Neuron (in vitro differentiated cells): ENCODE data around the gene PSMD6.

Source experiments
- H2AFZ ChIP-seq: one replicate; pipeline ENCODE4 v1.6.1; 2013; ENCODE audit warnings: low read depth, mild to moderate bottlenecking, inconsistent platforms, low read length, moderate library complexity
- H3K27me3 ChIP-seq: one replicate; pipeline ENCODE4 v1.6.1; 2013; ENCODE audit warnings: low read length; ENCODE audit not compliant: insufficient read depth
- H3K36me3 ChIP-seq: one replicate; pipeline ENCODE4 v1.6.1; 2013; ENCODE audit warnings: low read length; ENCODE audit not compliant: insufficient read depth
- H3K4me1 ChIP-seq: one replicate; pipeline ENCODE4 v1.6.1; 2013; ENCODE audit warnings: low read length; ENCODE audit not compliant: insufficient read depth
- H3K4me3 ChIP-seq: 2 replicates; pipeline ENCODE4 v1.5.1; 2013; ENCODE audit warnings: mild to moderate bottlenecking, low read length, moderate library complexity
- H3K9me3 ChIP-seq: one replicate; pipeline ENCODE4 v1.6.1; 2013; ENCODE audit warnings: low read length

Gene PSMD6

DNA sequence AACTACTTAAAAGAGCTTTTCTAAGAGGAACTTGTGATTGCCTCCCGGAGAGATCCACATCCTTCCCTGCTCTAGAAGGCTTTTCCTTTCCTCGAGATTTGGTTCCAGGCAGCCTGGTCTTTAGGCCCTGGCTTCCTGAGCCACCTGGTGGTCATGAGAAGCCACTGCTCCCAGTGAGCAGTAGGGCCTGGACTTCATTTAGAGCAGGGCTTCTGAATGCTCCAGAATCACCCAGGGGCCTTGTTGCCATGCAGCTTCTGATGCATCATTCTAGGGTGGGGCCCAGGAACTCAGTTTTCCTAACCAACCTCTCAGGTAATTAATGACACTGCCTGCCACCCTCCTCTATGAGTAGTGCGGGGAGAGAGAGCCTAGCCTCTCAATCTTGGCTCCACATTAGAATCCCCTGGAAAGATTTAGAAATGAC is 29.6 kb downstream of the PSMD6 start:
- Histone ChIP-seq H3K4me3 (no peak overlapping the region), H3K36me3 (peaks cover 74% of the 10 kb centered on the region), H3K4me1 (no peaks in the 10 kb centered on the region), H2AFZ (no peak overlapping the region), H3K27me3 (no peaks in the 10 kb centered on the region), H3K9me3 (no peaks in the 10 kb centered on the region)

DNA sequence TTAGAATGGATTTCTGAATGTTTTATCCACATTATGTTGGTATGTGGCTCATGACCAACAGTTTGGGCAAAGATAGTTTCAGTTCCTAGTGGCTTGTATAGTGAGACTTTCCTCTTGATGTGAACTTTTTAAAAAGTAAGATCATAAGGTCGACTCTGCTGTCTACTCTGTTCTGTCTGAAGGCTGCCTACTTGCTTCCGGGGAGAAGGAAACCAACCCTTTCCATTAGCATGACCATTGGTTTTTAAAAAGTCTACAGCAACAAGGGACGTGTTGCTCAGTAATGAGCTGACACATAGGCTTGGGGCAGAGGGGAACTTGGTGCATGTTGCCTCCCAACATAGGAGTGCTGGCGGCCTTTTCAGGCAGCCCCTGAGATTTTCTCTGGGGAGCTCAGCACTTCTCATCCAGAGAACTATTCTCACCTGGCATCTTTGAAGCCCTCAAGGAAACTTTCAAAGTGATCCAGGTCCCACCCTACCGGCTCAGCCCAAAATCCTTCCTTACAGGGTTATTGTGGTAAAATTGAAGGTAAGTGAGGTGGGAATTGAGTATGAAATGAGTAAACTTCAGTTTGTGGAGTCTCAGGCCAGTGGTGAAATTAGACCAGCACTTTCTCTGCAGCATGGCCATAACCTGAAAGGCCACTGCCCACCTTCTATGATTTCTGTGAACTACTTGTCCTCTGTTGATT is 30.6 kb downstream of the PSMD6 start:
- Histone ChIP-seq H3K27me3 (no peaks in the 10 kb centered on the region), H3K4me1 (no peaks in the 10 kb centered on the region), H3K36me3 (peaks cover 78% of the 10 kb centered on the region), H2AFZ (no peak overlapping the region), H3K4me3 (no peak overlapping the region), H3K9me3 (no peaks in the 10 kb centered on the region)

DNA sequence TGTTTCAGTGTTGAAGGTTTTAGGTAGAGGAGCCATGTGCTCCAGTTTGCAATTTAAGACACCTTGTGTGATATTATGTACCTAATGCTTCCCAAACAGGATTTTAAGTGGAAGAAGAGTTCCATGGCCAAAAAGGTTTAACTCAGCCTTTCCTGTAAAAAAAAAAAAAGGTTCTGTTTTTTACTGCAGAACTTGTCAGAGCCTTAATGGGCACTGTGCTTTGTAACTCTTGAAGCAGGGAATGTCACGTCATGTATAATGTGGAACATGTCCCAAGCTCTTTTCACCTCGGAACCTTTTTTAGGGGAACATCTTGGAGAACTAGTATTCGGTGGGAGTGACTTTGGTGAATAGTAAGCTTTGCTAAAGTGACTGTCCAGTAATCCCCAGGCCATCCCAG is 31.6 kb downstream of the PSMD6 start:
- Histone ChIP-seq H3K27me3 (no peaks in the 10 kb centered on the region), H2AFZ (no peak overlapping the region), H3K9me3 (no peaks in the 10 kb centered on the region), H3K36me3 (peaks cover 78% of the 10 kb centered on the region), H3K4me1 (no peaks in the 10 kb centered on the region), H3K4me3 (no peak overlapping the region)

DNA sequence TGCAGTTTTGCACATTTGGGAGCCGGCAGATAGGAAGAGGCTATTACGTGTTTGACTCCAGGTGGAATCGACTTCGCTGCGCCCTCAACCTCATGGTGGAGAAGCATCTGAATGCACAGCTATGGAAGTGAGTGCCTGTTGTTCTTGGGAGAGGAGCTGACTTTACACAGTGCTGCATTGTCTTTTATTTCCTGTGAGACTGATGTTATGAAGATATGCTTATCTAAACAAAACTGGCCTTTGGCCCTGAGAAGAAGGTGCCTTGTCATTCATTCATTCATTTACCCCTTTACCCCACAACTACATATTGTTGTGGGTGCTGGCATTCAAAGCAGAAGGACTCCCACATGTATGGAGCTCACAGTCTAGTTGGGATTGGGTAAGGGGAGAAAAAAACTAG is 32.6 kb downstream of the PSMD6 start:
- no peaks in the 10 kb centered on the region for H3K4me1 ChIP-seq
- no peaks in the 10 kb centered on the region for H3K9me3 ChIP-seq
- H2AFZ ChIP-seq = no peak overlapping the region
- no peaks in the 10 kb centered on the region for H3K27me3 ChIP-seq
- peaks cover 72% of the 10 kb centered on the region for H3K36me3 ChIP-seq
- no peak overlapping the region for H3K4me3 ChIP-seq

DNA sequence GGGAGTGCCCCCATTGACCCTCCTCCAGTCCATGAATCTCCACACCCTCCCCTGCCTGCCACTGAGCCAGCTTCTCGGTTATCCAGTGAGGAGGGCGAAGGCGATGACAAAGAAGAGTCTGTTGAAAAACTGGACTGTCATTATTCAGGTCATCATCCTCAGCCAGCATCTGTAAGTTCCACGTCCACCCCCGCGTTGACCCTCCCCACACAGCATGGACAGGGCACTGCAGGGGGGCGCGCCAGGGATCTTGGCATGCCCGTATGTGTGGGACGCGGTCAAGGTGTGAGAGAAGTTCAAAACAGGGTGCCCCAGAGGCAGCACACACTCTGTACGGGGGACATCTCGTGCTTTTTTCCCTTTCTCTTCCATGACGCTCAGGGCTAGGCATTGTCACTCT is 33.1 kb downstream of the PSMD6 start:
- Histone ChIP-seq H2AFZ (no peak overlapping the region), H3K4me3 (no peak overlapping the region), H3K27me3 (no peaks in the 10 kb centered on the region), H3K4me1 (no peaks in the 10 kb centered on the region), H3K9me3 (no peaks in the 10 kb centered on the region), H3K36me3 (peaks cover 67% of the 10 kb centered on the region)

DNA sequence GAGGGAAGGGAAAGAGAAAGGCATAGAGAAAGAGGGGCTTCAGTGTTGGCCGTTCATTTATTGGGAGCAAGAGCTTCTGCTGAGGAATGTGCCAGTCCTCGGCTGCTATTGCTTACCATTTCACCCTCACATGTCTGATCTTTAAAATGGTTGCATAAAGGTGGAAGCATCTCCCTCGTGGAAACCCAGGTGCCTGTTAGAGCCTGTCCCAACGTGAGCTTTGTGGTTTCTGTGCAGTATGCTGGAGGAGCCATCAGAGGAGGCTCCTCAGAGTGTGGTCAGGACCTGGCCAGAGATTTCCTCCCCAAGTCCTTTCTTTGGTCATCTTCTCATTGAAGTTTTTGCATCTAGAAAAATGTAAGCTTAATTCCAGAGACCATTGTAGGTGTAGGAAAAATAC is 34.4 kb downstream of the PSMD6 start:
- no peaks in the 10 kb centered on the region for H3K9me3 ChIP-seq
- H3K36me3 ChIP-seq = peaks cover 69% of the 10 kb centered on the region
- no peak overlapping the region for H3K4me3 ChIP-seq
- no peaks in the 10 kb centered on the region for H3K27me3 ChIP-seq
- H3K4me1 ChIP-seq = no peaks in the 10 kb centered on the region
- H2AFZ ChIP-seq = no peak overlapping the region

DNA sequence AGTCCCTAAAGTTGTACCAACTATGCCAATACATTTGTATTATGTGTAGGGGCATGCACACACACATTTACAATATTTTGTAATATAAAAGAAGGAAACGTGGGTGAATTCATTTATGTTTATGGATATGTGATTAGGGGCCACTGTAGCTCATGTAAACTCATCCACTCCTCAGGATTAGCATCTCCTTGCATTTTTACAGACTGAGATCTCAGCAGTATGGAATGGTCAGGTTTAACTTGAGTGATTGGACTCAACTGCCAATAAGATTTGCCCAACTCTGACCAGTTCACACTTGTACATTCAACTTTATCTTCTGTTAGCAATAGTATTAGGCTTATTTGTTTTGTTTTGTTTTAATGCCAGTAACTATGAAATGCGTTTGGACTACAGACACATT is 36.5 kb downstream of the PSMD6 start:
- Histone ChIP-seq H3K4me3 (no peak overlapping the region), H3K27me3 (no peaks in the 10 kb centered on the region), H3K36me3 (peaks cover 67% of the 10 kb centered on the region), H3K9me3 (no peaks in the 10 kb centered on the region), H2AFZ (no peak overlapping the region), H3K4me1 (no peaks in the 10 kb centered on the region)

DNA sequence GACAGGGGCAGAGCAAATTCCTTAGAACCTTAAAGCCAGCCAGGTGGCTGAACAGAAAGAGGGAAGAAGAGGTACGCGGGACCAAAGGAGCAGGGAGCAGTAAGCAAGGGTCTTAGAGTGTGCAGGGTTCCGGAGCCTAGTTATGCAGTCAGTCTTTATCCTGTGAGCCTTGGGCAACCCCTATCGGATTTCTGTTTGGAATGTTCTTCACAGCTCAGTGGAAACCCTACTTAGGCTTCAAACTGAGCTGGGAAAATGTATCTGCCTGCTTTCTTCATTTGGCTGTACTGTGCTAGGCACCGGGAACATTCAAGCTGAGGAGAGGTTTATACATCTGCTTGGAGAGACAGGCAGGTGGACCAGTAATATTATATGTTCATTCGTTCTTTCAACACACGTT is 37.1 kb downstream of the PSMD6 start:
- Histone ChIP-seq H3K27me3 (no peaks in the 10 kb centered on the region), H3K4me1 (no peaks in the 10 kb centered on the region), H3K4me3 (no peak overlapping the region), H2AFZ (no peak overlapping the region), H3K9me3 (no peaks in the 10 kb centered on the region), H3K36me3 (peaks cover 69% of the 10 kb centered on the region)

DNA sequence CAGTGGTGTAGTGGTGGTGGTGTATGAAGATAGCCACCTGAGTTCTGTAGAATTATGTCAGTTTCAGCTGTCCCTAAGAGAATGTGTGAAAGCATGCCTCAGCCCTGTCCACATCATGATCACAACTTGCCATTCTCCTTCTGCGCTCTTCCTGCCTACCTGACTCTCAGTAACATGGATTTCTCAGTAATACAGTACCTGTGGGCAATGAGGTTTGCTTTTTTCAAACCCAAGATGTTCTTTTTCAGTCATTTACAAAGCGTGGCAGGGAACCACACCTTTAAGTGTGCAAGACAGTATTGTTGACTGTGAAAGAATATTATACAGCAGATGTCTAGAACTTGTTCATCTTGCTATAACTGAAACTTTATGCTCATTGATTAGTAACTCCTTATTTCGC is 38.9 kb downstream of the PSMD6 start:
- H3K4me1 ChIP-seq = no peaks in the 10 kb centered on the region
- peaks cover 64% of the 10 kb centered on the region for H3K36me3 ChIP-seq
- no peak overlapping the region for H3K4me3 ChIP-seq
- no peaks in the 10 kb centered on the region for H3K27me3 ChIP-seq
- no peaks in the 10 kb centered on the region for H3K9me3 ChIP-seq
- no peak overlapping the region for H2AFZ ChIP-seq

DNA sequence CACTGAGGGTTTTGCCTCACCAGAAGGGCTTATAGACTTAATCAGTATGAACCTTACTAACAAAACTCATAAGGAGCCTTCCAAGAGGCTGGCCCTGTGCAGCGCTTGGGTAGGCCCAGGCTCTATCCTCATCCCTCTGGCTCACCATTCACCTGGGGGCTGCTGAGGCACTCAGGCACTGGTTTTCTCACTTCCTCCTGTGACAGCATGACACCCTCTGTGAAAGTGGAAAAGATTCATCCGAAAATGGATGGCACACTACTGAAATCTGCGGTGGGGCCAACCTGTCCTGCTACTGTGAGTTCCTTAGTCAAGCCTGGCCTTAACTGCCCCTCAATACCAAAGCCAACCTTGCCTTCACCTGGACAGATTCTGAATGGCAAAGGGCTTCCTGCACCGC is 41.3 kb downstream of the PSMD6 start:
- no peak overlapping the region for H2AFZ ChIP-seq
- H3K9me3 ChIP-seq = no peaks in the 10 kb centered on the region
- H3K4me1 ChIP-seq = peaks cover 4% of the 10 kb centered on the region
- H3K36me3 ChIP-seq = peaks cover 45% of the 10 kb centered on the region
- H3K27me3 ChIP-seq = no peaks in the 10 kb centered on the region
- H3K4me3 ChIP-seq = no peak overlapping the region

DNA sequence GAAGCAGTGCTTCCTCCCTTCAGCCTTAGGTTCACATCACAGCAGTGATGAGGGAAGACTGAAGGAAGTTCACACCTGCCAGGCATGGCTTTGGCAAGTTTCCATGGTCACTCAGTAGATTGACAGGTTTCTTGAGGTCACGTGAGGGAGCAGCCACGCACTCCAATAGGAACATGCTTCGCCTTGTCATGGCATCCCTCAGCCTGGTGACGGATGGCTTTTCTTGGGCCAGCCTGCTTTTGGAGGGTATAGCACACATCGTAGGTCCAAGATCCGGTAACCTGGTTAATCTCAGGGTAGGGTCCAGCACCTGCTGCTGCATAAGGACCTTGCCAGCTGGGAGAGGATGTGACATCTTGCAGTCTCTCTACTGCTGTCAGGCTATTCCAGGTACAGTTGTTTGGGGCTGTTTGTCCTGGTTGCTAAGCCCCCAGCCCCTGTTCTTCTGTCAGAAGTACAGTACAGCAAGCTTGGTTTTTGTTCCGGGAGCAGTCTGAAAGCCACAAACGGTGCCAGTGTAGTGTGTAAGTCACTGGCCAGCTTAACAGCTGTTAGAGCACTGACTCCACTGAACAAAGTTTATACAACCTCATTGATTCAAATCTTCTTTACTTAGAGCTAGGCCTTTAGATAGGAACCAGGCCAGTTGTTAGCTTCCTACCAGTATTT is 42.3 kb downstream of the PSMD6 start:
- Histone ChIP-seq H3K4me1 (peaks cover 8% of the 10 kb centered on the region), H3K36me3 (peaks cover 39% of the 10 kb centered on the region), H3K27me3 (no peaks in the 10 kb centered on the region), H3K4me3 (no peak overlapping the region), H3K9me3 (no peaks in the 10 kb centered on the region), H2AFZ (no peak overlapping the region)

DNA sequence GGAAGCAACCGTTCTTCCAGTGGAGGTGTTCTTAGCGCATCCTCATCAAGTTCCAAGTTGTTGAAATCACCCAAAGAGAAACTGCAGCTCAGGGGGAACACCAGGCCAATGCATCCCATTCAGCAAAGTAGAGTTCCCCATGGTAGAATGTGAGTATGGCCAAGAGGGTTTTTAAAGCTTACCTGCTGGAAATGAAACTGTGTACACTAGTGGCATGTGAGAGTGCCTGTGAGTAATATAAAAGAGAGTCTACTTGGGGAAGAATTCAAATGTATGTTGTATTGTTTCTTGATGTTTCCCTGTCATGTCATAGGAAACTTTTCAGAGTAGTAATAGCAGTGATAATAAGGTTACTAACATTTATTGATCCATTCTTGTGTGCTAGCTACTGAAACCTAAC is 43.3 kb downstream of the PSMD6 start:
- H3K4me3 ChIP-seq = no peak overlapping the region
- H3K27me3 ChIP-seq = no peaks in the 10 kb centered on the region
- peaks cover 15% of the 10 kb centered on the region for H3K4me1 ChIP-seq
- H3K9me3 ChIP-seq = no peaks in the 10 kb centered on the region
- H2AFZ ChIP-seq = no peak overlapping the region
- peaks cover 37% of the 10 kb centered on the region for H3K36me3 ChIP-seq

DNA sequence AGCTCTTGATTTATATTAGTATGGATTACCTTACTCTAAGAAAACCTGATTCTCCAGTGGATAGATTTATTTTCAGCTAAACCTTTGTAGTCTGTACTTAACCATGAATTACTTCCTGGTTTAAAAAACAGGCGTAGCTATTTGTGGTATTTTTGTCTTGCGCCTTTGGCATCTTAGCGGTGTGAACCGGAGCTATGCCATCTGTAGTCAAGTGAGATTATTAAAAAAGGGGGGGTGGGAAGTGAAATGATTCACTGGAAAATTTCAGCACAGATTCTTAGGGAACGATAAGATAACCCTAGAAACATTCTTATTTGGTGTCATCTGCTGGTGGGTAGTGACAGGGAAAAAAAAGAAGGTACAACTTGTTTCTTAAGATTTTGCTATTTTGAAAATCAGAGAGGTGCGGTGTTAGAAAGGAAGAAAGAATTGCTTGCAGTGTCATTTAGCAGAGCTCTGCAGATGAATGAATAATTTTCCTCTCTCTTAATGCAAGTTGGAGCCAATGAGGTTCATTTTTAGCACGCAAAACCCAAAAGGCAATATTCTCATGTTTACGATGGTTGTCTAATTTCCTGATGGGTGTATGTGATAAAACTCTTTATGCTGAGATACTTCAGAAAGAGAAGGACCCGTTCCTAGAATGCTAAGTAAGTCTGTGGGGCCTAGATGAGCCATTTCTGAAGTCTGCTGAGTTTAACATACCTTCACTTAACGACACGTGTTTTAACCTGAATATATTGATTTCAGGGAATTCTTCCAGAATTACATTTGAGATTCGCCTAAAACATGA is 44.0 kb downstream of the PSMD6 start:
- Histone ChIP-seq H3K4me3 (no peak overlapping the region), H3K27me3 (no peaks in the 10 kb centered on the region), H3K9me3 (no peaks in the 10 kb centered on the region), H2AFZ (no peak overlapping the region), H3K4me1 (peaks cover 15% of the 10 kb centered on the region), H3K36me3 (peaks cover 32% of the 10 kb centered on the region)
